AG04449 (cell line): ENCODE data around the gene DIPK2A.

Experiments used
- CTCF ChIA-PET: fragments of 350-600 bp; formaldehyde crosslinking; extraction: SDS; loops from one replicate; lab custom pipeline; 2021; ENCODE audit warnings: antibody characterized with exemption; lab: Yijun Ruan, JAX
- POLR2A ChIA-PET: fragments of 400-600, 350-600 bp; formaldehyde crosslinking; extraction: SDS; loops from one replicate; lab custom pipeline; 2020; ENCODE audit warnings: antibody characterized with exemption, inconsistent platforms; lab: Yijun Ruan, JAX
- DNase-seq: peaks from one replicate; pipeline ENCODE4 v3.0.0-alpha.2; 2010; ENCODE audit warnings: low read depth, low spot score
- H3K4me3 ChIP-seq: 2 replicates; pipeline ENCODE4 v1.5.1; 2011; ENCODE audit warnings: low read depth, mild to moderate bottlenecking, control low read depth, low read length
- TF ChIP-seq, protein P1 (sequence below): IDR thresholded peaks from one replicate; pipeline ENCODE4 v1.5.1; 2011; ENCODE audit warnings: mild to moderate bottlenecking, moderate library complexity, low read length, control low read depth, inconsistent platforms; ENCODE audit not compliant: insufficient read depth; ENCODE audit errors: missing control alignments

Gene DIPK2A

DNA sequence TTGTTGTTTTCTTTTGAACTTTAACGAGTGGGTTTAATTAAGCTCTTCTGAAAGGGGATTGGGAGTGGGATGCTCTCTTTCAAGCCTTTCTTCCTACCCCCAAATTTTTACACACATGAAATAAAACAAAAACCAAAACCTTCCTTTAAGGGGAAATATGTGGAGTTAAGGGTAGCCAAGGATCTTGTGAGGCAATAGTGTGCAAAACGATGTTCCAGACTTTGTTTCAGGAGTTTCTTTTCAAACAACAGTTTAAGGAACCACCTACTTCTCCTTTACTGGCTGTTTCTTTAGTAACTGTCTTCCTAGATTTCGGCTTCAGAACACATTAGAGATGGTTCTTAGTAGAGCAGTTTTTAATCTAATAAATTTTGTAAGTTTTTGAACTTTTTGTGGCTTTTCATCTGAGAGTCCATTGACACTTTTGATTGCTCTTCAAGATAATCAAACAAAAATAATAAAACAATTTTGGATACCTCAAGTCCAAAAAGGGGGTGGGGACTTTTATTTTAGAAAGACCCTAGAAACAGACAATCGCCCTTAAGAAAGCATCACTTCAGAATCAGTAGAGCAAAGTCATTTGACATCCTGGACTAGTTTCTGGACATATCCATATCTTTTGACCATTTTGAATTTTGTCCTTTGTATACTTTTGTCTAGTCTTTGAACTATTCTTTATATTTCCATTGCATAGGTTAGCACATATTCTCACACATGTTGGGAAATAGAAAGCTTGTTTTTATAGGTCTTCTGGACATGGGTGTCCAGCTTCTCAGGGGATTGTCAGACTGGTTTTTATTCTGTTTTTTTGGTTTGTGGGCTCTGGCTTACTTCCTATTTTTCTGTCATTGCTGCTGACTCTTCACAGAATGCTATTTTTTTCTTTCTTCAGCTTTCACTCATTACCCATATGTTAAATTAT lies 6.0 kb downstream of the DIPK2A start:
- H3K4me3 ChIP-seq = no peak overlapping the region
- TF ChIP-seq, protein P1, sequence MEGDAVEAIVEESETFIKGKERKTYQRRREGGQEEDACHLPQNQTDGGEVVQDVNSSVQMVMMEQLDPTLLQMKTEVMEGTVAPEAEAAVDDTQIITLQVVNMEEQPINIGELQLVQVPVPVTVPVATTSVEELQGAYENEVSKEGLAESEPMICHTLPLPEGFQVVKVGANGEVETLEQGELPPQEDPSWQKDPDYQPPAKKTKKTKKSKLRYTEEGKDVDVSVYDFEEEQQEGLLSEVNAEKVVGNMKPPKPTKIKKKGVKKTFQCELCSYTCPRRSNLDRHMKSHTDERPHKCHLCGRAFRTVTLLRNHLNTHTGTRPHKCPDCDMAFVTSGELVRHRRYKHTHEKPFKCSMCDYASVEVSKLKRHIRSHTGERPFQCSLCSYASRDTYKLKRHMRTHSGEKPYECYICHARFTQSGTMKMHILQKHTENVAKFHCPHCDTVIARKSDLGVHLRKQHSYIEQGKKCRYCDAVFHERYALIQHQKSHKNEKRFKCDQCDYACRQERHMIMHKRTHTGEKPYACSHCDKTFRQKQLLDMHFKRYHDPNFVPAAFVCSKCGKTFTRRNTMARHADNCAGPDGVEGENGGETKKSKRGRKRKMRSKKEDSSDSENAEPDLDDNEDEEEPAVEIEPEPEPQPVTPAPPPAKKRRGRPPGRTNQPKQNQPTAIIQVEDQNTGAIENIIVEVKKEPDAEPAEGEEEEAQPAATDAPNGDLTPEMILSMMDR = no peak
- no peak for DNase-seq
- ChIA-PET POLR2A (no interaction called here), CTCF (interaction anchor here (0.9 to 1.1 kb wide), 4 partner anchors 8 to 54 kb away, joined by 3 to 4 read pairs (median 3); no protein-coding TSS in a partner anchor)

- CTCF ChIA-PET = interaction anchor here (1.0 kb wide), 1 partner anchor 12 kb away, joined by 3 read pairs; no protein-coding TSS in a partner anchor
- no peak overlapping the region for H3K4me3 ChIP-seq
- DNase-seq = no peak
- TF ChIP-seq, protein P1 = no peak
- POLR2A ChIA-PET = no interaction called here
Measured at GRCh38 chr3:143978263-143978631, 6.6 kb downstream of the DIPK2A start.

GRCh38 chr3:143979041-143979440 lies 7.4 kb downstream of the DIPK2A start:
- H3K4me3 ChIP-seq = no peak overlapping the region
- DNase-seq = no peak
- CTCF ChIA-PET = no interaction called here
- TF ChIP-seq, protein P1 = no peak
- POLR2A ChIA-PET = no interaction called here

DNA sequence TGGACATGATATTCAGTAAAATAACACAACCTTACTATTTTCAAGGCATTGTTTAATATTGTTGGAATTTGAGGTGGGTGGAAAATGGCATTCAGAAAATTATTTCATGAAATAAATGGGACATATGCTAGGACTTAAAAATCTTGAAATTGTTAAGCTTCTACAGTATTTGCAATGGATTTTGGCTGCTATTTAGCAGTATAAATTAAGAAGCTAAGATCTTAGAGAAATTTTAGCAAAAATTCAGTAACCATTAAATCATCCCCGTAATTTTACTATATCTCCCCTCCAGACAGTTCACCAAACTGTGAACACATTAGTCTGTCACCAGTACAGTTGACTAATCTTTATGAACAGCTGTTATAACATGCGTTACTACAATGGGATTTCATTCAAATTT lies 8.2 kb downstream of the DIPK2A start:
- CTCF ChIA-PET = interaction anchor here (1.4 kb wide), 1 partner anchor 8 kb away, joined by 4 read pairs; the partner anchor contains the start of gene DIPK2A
- POLR2A ChIA-PET = no interaction called here
- DNase-seq = no peak
- no peak overlapping the region for H3K4me3 ChIP-seq
- TF ChIP-seq, protein P1 = no peak

DNA sequence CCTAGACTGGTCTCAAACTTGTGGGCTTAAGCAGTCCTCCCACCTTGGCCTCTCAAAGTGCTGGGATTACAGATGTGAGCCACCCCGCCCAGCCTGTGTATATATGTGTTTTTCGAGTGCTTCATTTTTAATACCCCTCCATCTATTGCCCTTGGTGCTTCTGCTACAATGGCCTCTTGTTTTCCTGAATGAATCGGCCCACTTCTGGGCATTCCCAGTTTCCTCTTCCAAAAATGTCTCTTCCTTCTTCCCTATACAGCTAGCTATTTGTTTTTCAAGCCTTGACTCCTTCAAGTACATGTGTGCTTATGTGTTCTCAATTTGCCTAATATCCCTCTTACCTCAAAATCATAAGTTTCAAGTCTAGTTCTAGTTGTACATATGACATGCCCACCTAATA lies 16.7 kb downstream of the DIPK2A start:
- TF ChIP-seq, protein P1 = no peak
- ChIA-PET CTCF (interaction anchor here (0.7 to 1.0 kb wide), 2 partner anchors 12 to 13 kb away, joined by 3 read pairs; no protein-coding TSS in a partner anchor), POLR2A (no interaction called here)
- no peak for DNase-seq
- H3K4me3 ChIP-seq = no peak overlapping the region

- no peak overlapping the region for H3K4me3 ChIP-seq
- TF ChIP-seq, protein P1 = no peak
- no peak for DNase-seq
- CTCF ChIA-PET = no interaction called here
- POLR2A ChIA-PET = no interaction called here
Measured at GRCh38 chr3:143989461-143989860, 17.8 kb downstream of the DIPK2A start.
